OCI-LY7 (cell line): ENCODE measurements around the gene PLP1.

Source experiments
- CTCF ChIP-seq: fragments of 200-600 bp; sonication (generic); conservative IDR thresholded peaks from 2 replicates; pipeline ENCODE4 v1.5.1; 2014; ENCODE audit warnings: mild to moderate bottlenecking, antibody characterized with exemption, low read length, moderate library complexity, mixed read lengths
- EZH2phosphoT487 ChIP-seq: fragments of 200-600 bp; sonication (generic); IDR thresholded peaks from 2 replicates; pipeline ENCODE4 v1.6.1; 2018; ENCODE audit warnings: low read depth, borderline replicate concordance, mild to moderate bottlenecking, mixed run types, antibody characterized with exemption, low read length, moderate library complexity, mixed read lengths

- TF ChIP-seq CTCF (no peak), EZH2phosphoT487 (no peak)
These were observed 30.3 kb downstream of the PLP1 start for GRCh38 chrX:103806862-103807474.
